NCI-H2227 treated with DMSO at 0.1 percent for 48 hours (cell line): Measurements from ENCODE around the gene PLSCR3.

Experiments
- DNase-seq: peaks from one replicate; lab custom pipeline; 2025; lab: John Stamatoyannopoulos, UW

Gene PLSCR3

DNA sequence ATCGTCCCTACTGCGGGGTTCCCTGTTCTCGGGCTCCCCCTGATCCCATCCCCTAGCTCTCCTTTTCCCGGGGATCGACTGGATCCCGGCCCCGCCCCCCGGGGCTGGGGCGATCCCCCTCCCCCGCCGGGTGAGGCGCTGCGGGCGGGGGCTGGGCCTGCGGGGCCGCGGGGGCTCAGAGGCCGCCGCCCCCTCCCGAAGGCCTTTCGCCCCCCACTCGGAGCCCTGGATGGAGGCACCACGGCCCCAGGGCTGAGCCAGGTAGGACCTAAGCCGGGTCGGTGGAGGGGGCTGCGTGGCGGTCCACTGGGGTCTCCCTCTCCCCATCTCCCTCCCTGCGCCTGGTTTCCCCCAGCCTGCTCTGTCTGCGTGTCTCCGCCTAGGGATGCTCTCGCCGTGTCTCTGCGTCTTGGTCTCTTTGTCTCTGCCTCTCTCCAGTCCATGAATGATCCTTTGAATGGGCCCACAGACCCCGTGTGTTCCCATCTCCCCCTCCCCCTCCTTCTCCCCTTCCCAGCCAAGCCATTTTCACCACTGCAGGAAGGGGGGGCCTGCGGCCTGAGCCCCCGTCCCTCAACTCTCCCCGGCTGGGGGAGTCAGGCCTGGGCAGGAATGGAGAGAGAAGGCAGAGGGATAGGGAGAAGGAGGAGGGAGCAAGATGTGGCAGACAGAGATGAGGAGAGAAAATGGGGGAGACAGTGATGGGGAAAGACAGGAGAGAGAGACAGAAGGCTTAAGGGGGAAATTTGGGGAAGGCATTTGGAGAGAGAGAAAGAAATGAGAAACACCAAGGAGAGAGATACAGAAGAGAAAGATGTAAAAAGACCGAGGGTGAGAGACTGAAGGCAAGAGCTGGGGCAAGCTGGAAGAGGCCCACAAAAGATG lies 11.3 kb upstream of the PLSCR3 start:
- peak; percentile 5 for DNase-seq

DNA sequence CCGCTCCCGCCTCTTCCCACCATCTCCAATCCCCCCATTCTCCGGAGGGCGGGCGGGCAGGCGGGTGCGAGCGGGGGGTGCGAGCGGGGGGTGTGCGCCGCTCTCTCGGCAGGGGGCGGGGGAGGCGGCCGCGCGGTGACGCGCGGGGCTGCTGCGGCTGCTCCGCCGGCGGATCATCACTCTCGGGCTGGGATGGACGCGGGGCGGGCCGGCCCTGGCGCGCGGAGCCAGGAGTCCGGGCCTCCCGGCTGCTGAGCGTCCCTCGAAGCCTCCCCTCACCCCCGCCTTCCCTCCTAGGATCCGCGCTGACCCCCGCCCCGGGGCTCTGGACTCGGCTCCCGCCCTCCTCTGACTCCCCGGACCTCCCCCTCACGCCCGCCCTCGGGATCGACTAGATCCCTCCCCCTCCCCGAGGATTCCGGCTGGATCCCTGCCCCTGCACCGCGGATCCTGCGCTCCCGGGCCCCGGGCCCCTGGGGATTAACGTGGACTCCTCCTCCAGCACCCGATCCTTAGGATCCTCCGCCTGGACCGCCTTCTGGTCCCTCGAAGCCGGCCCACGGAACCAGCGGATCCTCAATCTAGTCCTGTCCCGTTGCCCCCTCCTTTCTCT lies 10.5 kb upstream of the PLSCR3 start:
- no peak for DNase-seq

DNA sequence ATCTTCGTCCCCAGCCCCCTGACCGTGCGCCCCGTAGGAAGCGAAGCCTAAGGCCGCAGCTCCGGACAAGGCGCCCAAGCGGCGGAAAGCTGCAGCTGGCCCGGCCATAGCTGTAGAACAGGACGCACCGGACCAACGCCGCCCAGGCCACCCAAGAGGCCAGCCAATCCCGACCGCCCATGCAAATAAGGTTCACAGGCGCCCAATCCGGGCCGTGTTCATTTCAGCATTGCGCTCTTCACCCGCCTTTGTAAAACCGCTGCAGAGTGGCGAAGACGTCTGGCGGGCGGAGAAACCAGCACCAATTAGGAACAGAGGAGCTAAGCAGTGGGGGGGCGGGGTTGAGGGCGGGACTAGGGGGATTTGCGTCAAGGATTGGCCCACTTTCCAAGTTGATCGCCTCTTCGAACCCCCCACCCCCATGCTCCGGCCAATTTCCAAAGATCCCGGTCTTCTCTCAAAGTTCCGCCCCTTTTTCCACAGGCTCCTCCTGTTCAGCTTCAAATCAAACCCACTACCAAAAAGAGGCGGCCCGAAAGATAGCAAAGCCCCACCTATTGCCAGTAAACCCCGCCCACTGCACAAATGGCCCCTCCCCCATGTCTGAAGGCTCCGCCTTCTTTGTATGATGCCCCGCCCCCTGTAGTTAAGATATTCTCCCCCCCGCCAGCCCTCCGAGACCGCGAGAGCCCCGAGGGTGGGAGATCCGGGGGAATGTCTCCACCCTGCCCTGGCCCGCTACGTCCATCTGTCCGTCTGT lies 9.8 kb upstream of the PLSCR3 start, which contains the start of gene TMEM256:
TSS of gene TMEM256 (minus strand) at position 121 of the 760 bp plus-strand sequence. CDS start at position 108, 13 bp downstream.
- peak; percentile 95 for DNase-seq

DNA sequence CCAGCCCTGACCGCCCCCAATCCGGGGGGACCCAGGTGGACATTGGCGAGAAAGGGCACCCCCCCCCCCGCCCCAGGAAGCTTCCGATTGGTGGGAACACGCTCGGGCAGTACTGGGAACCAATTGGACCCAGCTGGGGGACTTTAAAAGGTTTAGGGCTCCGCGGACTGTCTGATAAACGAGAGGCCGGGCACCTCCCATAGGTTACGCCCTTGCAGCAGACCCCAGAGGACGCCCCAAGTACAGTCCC lies 9.3 kb upstream of the PLSCR3 start:
- DNase-seq: no peak

DNA sequence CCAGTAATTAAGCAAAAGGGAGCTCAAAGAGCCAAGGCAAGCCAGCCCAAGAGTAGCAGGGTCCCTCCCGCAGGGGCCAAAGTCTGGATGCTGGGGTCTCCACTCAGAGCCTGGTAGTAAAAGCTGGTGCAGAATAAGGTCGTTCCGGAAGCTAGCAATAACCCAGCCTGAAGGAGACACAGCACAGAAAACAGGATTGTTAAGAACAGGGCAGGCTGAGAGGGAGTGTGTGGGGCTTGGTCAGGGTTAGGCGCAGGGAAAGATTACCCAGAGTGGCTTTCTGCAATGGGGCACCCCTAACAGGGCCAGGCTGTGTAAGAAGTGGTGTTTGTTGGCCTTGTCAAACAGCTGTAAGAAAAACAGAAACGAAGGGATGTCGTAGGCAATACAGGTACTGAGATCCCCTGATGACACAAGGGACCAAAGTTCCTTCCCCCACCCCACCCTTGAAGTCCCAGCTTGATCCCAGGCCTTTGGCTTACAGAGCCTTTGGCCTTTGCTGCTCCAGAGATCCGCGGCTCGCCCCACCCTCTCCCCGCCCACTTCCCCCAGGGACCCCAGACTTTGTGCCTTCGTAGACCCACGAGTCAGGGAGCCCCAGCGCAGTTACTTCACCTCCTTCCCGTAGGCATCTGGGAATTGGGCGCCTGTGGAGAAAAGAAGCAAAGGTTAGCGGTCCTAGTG lies 8.9 kb upstream of the PLSCR3 start:
- no peak for DNase-seq

DNA sequence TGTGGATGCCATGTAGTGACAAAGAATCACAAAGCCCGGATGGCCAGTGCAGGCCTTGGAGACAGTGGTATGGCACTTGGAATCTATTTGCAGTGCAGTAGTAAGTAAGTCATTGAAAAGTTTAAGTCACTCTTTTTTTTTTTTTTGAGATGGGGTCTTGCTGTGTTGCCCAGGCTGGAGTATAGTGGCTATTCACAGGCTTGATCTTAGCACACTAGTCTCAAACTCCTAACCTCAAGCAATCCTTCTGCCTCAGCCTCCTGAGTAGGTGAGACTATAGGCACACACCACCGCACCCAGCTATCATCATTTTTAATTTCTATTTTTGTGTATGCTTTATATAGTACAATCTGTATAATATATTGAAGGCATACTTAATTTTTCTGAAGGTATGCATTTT lies 4.3 kb upstream of the PLSCR3 start:
- DNase-seq: no peak

DNA sequence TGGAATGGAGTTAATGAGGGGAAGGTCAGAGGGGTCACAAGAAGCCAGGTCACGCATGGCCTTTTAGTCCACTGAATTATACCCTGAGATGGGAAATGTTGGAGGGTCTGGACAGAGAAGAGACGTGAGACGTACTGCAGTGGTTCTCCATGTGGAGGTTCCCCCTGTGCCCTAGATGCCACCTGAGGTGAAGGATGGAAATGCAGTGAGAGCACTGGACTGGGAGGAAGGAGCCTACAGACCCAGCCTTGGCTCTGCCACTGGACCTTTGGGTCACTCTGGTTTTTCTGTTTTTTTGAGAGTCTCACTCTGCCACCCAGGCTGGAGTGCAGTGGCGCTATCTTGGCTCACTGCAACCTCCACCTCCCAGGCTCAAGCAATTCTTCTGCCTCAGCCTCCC lies 1.8 kb upstream of the PLSCR3 start:
- DNase-seq: no peak

DNA sequence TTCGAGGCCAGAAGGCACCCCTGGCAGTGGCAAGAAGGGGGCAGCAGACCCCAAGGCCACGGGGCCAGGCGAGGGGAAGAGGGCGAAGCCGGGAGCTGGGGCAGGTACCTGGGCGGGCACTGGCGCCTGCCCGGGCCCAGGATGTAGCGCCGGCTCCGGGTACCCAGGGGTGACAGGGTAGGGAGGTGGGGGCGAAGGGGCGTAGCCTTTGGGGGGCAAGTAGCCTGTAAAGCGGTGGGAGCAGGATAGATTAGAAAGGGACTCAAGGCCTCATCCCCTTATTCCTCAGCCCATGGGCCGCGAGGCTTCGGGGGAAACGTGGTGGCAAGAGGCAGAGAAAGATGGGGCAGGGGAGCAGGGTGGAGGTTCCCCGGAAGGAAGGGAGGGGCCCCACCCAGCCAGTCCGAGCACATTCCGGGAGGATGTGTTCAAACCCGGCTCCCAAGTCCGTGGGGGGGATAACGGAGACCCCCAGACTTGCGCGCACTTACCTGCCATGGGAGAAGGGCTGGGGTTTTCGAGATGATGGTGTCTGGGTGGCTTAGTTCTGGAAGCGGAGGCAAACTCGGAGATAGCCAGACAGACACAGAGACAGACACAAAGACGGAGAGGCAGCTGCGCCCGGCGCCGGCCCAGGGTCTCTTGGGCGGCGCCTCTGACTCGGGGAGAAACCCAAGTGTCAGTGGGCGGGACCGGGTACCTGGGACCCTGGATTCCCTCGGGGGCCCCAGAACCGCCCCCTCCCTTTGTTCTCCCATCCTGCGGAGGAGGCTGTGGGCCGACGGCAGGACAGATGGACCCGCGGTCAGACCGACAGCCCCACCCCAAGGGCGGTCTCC lies 493 bp downstream of the PLSCR3 start:
- no peak for DNase-seq

DNA sequence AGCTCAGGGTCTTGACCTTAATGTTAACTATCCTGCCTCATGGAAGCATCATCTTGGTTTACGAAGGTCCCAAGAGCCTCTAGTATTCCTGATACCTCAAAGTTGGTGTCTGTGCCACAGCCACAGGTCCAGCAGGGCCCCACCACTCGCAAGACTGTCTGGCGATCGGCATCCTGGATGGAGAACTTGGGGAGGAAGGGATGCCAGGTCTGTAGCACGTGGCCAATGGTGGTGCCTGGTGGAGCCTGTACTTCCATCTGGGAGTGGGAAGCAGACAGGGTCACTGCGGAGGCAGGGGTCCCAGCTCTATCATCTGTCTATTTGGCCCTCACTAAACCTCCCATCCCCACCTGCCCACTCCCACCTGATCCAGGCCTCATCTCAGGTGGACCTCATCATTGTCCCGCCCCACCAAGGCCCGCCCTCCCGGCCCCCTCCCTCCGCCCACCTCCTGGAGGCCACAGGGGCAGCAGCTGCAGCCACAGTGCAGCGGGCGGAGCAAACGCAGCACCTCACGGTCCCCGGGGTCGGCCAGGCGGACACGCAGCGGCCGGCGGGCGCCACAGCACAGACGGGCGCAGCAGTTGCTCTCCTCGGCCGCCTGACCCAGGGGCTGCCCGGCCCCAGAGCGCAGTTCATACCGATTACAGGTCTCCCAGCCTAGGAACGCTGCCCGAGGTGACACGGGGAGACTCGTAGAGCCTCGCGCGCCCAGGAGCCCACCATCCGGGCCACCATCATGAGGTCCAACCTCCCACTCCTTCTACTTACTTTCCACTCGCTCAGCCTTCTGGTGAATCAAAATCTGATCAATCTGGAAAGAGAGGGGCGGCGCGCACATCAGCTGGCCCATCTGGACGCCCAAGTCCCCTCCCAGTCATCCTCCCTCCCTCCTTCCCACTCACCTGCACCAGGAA lies 1.4 kb downstream of the PLSCR3 start:
- DNase-seq: no peak

DNA sequence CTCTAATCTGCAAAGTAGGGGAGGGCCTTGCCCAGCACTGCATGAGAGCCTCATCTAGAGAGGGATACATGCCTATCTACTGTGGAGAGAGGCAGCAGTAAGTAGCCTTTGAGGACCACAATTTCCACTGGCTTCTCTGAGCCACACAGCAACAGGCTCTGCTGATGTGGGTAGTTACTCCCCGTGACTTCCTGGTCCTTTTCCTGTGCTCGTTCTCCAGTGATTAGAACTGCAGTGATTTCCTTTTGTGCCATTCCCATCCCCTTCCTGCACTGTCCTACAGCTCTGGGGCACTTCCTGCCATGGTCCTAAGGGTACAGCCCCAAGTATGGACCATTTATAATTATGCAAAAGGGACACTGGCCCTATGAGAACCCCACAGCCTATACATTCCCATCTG lies 3.0 kb downstream of the PLSCR3 start:
- no peak for DNase-seq

DNA sequence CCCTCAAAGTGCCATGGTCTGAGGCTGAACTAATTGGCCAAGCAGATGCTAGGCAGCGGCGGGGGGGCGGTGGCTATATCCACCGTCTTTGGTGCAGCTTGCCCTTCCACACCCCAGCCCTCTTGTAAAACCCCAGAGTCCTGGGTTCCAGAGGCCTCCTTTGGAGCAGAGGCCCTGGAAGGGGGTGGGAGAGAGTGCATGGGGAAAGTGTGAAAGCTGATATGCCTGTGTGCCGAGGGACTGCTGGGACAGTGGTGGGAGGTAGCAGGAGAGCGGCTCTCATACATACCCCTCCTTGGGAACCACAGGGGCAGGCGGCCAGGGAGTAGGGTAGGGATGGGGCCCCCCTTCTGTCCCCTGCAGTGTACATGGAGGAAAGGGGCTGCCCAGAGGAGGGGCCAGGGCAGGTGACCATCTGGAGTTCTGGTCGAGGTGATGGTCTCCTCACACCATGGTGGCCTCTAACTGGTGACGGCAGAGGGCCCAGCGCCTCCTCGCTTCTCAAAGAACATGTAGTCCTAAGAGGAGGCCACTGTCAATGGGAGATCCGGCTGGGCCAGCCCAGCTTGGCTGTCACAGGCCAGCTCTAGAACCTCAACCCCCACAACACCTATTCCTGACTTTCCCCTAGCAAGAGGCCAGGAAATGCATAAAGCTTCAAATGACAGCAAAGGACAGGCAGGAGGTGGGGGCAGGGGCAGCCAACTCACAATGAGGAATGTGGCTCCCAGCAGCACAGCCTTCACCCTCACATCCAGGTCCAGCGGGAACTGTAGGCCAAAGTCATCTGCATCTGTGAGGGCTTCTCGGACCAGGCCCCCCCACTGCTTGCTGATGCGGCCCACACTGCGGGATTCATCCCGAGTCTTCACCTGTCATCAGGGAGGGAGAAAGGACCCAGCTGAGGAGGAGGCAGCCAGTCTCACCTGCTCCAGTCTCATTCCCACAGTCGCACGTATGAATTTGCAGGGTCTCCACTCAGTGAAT lies 4.1 kb downstream of the PLSCR3 start:
- DNase-seq: no peak

DNA sequence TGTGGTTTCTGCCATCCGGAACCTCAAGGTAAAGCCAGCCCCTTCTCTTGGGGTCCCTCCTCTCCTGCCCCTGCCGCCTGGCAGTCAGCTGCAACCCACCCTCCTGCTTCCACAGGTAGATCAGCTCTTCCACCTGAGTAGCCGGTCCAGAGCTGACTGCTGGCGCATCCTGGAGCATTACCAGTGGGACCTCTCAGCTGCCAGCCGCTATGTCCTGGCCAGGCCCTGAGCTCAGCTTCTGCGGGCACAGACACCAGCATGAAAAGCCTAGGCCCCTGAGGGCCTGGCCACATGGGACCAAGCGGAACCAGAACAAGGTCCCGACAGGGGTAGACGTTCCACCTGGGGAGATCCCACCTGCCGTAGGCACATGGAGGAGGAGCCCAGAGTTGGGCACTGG lies 5.5 kb downstream of the PLSCR3 start:
- no peak for DNase-seq

DNA sequence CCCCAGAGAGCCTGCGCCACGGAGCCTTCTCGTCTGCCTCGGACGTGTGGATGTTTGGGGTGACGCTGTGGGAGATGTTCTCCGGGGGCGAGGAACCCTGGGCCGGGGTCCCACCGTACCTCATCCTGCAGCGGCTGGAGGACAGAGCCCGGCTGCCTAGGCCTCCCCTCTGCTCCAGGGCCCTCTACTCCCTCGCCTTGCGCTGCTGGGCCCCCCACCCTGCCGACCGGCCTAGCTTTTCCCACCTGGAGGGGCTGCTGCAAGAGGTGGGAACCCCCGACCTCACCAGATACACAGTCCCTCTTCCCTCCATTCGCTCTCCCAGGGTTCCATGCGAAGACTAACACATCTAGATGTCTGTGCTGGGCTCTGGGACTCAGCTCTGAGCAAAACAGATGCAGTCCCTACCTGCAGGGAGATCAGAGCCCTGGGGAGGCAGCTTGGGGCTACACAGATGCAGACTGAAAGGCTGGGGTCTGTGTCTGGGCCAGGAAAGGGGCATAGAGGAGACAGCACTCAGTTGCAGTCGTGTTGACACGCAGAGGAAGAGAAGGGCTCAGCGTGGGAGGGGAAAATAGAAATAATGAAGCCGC lies 9.7 kb downstream of the PLSCR3 start:
- no peak for DNase-seq

DNA sequence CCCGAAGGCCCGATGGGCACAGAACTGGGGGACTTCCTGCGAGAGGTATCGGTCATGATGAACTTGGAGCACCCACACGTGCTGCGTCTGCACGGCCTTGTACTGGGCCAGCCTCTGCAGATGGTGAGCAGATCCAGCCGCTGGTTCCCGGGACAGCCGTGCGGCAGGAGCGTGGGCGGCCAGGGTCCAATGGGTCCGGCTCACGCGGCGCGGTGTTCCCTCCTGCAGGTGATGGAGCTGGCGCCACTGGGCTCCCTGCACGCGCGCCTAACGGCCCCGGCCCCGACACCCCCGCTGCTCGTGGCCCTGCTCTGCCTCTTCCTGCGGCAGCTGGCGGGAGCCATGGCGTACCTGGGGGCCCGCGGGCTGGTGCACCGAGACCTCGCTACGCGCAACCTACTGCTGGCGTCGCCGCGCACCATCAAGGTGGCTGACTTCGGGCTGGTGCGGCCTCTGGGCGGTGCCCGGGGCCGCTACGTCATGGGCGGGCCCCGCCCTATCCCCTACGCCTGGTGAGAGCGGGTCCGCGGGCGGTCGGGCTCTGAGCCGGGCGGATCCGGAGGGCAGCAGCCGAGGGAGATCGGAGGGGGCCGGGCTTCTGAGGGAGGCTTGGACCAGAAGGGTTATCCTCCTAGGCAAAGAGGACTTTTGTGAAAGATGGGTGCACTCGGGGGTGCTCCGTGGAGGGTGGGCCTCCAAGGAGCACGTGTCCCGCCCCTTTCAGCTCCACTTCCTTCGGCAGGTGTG lies 10.4 kb downstream of the PLSCR3 start:
- DNase-seq: no peak

DNA sequence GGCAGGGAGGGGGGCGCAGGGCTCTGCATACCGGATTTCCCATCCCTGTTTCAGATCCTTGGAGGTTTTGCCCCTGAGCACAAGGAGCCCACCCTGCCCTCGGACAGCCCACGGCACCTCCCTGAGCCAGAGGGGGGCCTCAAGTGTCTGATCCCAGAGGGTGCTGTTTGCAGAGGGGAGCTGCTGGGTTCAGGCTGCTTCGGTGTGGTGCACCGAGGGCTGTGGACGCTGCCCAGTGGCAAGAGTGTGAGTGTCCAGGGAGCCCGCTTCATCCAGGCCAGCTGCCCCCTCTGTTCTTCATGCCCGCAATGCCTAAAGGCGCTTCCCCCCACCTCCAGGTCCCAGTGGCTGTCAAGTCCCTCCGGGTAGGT lies 11.0 kb downstream of the PLSCR3 start:
- DNase-seq: no peak

DNA sequence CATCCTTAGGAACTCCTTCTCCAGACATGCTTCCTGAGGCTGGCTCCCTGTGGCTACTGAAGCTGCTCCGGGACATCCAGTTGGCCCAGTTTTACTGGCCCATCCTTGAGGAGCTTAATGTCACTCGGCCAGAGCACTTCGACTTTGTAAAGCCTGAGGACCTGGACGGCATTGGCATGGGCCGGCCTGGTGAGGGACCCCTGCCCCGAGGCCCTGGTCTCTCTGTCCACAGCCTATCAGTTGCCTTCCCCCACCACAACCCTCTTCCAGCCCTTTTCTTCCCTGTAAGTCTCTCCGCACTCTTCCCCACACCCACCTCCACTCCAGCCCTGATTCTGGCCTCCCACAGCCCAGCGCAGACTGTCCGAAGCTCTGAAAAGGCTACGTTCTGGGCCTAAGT lies 11.4 kb downstream of the PLSCR3 start:
- DNase-seq: no peak

DNA sequence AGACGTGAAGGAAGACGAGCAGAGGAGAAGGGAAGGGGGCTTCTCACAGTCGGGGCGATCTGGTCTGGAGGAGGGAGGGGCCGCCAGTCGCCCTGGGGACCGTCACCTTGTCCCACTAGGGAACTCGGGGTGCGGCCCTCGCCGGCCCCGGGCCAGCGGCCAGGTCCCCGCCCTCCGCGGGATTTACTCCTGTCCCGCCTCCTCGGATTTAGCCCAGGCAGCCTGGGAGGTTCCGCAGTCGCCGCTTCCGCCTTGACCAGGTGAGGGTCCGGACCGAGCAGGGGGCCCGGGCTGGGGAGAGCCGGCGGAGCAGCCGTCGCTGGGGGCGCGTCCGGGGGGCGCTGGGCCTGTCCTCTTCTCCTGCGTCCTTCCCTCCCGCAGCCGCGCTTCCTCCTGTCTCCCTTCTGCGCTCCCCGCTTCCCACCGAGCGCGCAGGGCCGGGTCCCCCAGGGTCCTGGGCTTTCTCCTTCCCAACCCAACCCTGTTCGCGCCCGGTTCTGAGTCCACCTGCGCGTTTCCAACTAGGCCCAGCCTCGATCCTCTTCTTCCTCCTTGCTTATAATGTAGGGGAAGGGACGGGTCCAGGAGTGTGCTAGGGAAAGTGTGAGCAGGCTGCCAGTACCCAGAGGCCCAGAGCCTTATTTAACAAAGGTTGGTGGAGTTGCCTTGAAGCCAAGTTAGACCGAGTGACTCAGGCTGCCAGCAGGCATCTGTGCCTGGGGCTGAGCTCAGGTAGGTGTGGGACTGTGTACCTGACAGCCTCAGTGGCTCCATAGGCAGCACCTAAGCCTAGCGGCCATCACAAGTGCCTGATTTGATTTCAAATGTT lies 13.3 kb downstream of the PLSCR3 start, which contains the start of gene TNK1:
TSS of gene TNK1 (plus strand) at position 235 of the 829 bp plus-strand sequence. CDS start 1,838 bp downstream, outside the sequence.
- DNase-seq: no peak
